HG02840 (cell line): Measurements from ENCODE around the gene ZBTB6.
"Not testable (repeated sequence)": the region's sequence is repeated elsewhere in the genome, so short reads cannot be mapped to it uniquely, and the experiment has no call there.

ENCODE experiments used
- ATAC-seq: cut with Tn5 transposase; IDR thresholded peaks from one replicate; pipeline ENCODE4 v1.9.1; 2021; ENCODE audit warnings: mild to moderate bottlenecking, moderate library complexity, moderate number of reproducible peaks; ENCODE audit not compliant: unreplicated experiment, low FRiP score

Gene ZBTB6

GRCh38 chr9:122930541-122931225 lies 17.6 kb upstream of the ZBTB6 start:
- ATAC-seq = no peak

GRCh38 chr9:122929796-122930354 lies 16.8 kb upstream of the ZBTB6 start:
- no peak for ATAC-seq

- no peak for ATAC-seq
These were observed 10.8 kb upstream of the ZBTB6 start for GRCh38 chr9:122923947-122924346.

- no peak for ATAC-seq
These were observed 9.6 kb upstream of the ZBTB6 start for GRCh38 chr9:122922713-122923112.

- no peak for ATAC-seq
These were observed 5.2 kb upstream of the ZBTB6 start for GRCh38 chr9:122918310-122918709.

- ATAC-seq = no peak
These were observed 506 bp downstream of the ZBTB6 start for GRCh38 chr9:122912671-122912963.

- not testable (repeated sequence) for ATAC-seq
These were observed 7.0 kb downstream of the ZBTB6 start for GRCh38 chr9:122906122-122906521.

- peak; percentile 91 for ATAC-seq
These were observed 8.1 kb downstream of the ZBTB6 start, which contains the start of gene RC3H2 for GRCh38 chr9:122904823-122905710. Gene RC3H2 (minus strand): TSS chr9:122905359. CDS start chr9:122897509, 7,850 bp downstream.

GRCh38 chr9:122904466-122904822 lies 8.7 kb downstream of the ZBTB6 start:
- ATAC-seq = peak; percentile 9

GRCh38 chr9:122900791-122901190 lies 12.3 kb downstream of the ZBTB6 start:
- no peak for ATAC-seq

GRCh38 chr9:122897969-122898368 lies 15.2 kb downstream of the ZBTB6 start:
- no peak for ATAC-seq

- ATAC-seq = no peak
These were observed 24.6 kb downstream of the ZBTB6 start for GRCh38 chr9:122888480-122888879.

- ATAC-seq = no peak
These were observed 30.0 kb downstream of the ZBTB6 start for GRCh38 chr9:122883125-122883524.

- ATAC-seq = no peak
These were observed 33.7 kb downstream of the ZBTB6 start for GRCh38 chr9:122879443-122879842.

GRCh38 chr9:122875523-122875922 lies 37.6 kb downstream of the ZBTB6 start:
- no peak for ATAC-seq

- not testable (repeated sequence) for ATAC-seq
These were observed 45.8 kb downstream of the ZBTB6 start for GRCh38 chr9:122867276-122867675.

- ATAC-seq = no peak
These were observed 47.0 kb downstream of the ZBTB6 start for GRCh38 chr9:122866079-122866478.

- no peak for ATAC-seq
These were observed 47.8 kb downstream of the ZBTB6 start for GRCh38 chr9:122865300-122865699.

- ATAC-seq = no peak
These were observed 49.7 kb downstream of the ZBTB6 start for GRCh38 chr9:122863407-122863806.

- ATAC-seq = no peak
These were observed 52.6 kb downstream of the ZBTB6 start for GRCh38 chr9:122860319-122861142.
